ENCODE results near the gene DENND1B.

DENND1B gene

GRCh38 chr1:197463142-197463541 is 312.1 kb downstream of the DENND1B start:
- no peak for DNase-seq

GRCh38 chr1:197462539-197462938 is 312.7 kb downstream of the DENND1B start:
- no peak for DNase-seq

All from NCI-H1105 (cell line).